GM21447 (cell line): Measurements from ENCODE around the gene GPS1.

Source experiments
- ATAC-seq: cut with Tn5 transposase; IDR thresholded peaks from one replicate; pipeline ENCODE4 v1.9.1; 2021; ENCODE audit not compliant: unreplicated experiment

Gene GPS1

GRCh38 chr17:82098169-82098938 is 46.7 kb downstream of the GPS1 start, which contains the start of gene FASN:
FASN (minus strand) TSS chr17:82098236; CDS start chr17:82096445, 1,791 bp downstream.
- peak; percentile 72 for ATAC-seq

- ATAC-seq: peak; percentile 4
These were observed 47.5 kb downstream of the GPS1 start for GRCh38 chr17:82098939-82099763.

GRCh38 chr17:82100502-82101298 is 49.0 kb downstream of the GPS1 start:
- no peak for ATAC-seq

- no peak for ATAC-seq
These were observed 49.6 kb downstream of the GPS1 start for GRCh38 chr17:82101301-82101715.

GRCh38 chr17:82101767-82102679 is 50.3 kb downstream of the GPS1 start:
- ATAC-seq: no peak

GRCh38 chr17:82103553-82104451 is 52.1 kb downstream of the GPS1 start:
- no peak for ATAC-seq

- ATAC-seq: no peak
These were observed 53.2 kb downstream of the GPS1 start for GRCh38 chr17:82104797-82105416.

- no peak for ATAC-seq
These were observed 53.8 kb downstream of the GPS1 start for GRCh38 chr17:82105417-82105881.

GRCh38 chr17:82105882-82106687 is 54.4 kb downstream of the GPS1 start:
- ATAC-seq: peak; percentile 90

- no peak for ATAC-seq
These were observed 55.1 kb downstream of the GPS1 start for GRCh38 chr17:82106688-82107305.
